Naive thymus-derived CD8-positive, alpha-beta T cell (primary cell): ENCODE data around the gene MICAL2. TPM values are rescaled to one million over a fixed set of nuclear protein-coding genes. Genes with fewer than 3 reads are reported as not detected.
A peak's percentile ranks its signal among the peaks of the same experiment; 100 is the strongest.

Source experiments
- ATAC-seq, 2 donors: fragments of 150-1000 bp; cut with Tn5 transposase in 1 of 2; sonication (Bioruptor Pico), chemical (Tn5 transposase) in 1 of 2; 1 replicate in 1 of 2; 2 replicates in 1 of 2; pipeline ENCODE4 v1.10.0; 2021; ENCODE audit warnings: mild to moderate bottlenecking in 2 of 2, moderate library complexity in 2 of 2
- POLR2A ChIA-PET: fragments of 350-600 bp; sonication (Branson Sonifier 250); formaldehyde crosslinking; loops from one replicate; lab custom pipeline; 2021; ENCODE audit warnings: antibody characterized with exemption; lab: Charles Lee
- DNase-seq, 10 donors: peaks; one replicate each; pipeline versions ENCODE4 v3.0.0 to v3.0.0-alpha.2; 2020 to 2022
- H3K27ac Mint-ChIP-seq, 10 donors: one replicate each; pipeline ENCODE4 v1.8.0; 2020 to 2022; ENCODE audit warnings: mild to moderate bottlenecking in 10 of 10, mixed read lengths in 10 of 10, moderate library complexity in 4 of 10, inconsistent platforms in 1 of 10
- H3K27me3 Mint-ChIP-seq, 5 donors: one replicate each; pipeline ENCODE4 v1.8.0; 2021 to 2022; ENCODE audit warnings: mixed read lengths in 5 of 5
- H3K36me3 Mint-ChIP-seq, 3 donors: one replicate each; pipeline ENCODE4 v1.8.0; 2020 to 2022; ENCODE audit warnings: mixed read lengths in 3 of 3, mild to moderate bottlenecking in 2 of 3, inconsistent platforms in 1 of 3
- H3K4me1 Mint-ChIP-seq, 4 donors: one replicate each; pipeline ENCODE4 v1.8.0; 2021 to 2022; ENCODE audit warnings: mixed read lengths in 4 of 4
- H3K4me3 Mint-ChIP-seq, 10 donors: one replicate each; pipeline ENCODE4 v1.8.0; 2020 to 2022; ENCODE audit warnings: mild to moderate bottlenecking in 10 of 10, mixed read lengths in 10 of 10, moderate library complexity in 6 of 10, inconsistent platforms in 1 of 10
- H3K9me3 Mint-ChIP-seq, 9 donors: one replicate each; pipeline ENCODE4 v1.8.0; 2020 to 2022; ENCODE audit warnings: mixed read lengths in 9 of 9, mild to moderate bottlenecking in 3 of 9, inconsistent platforms in 1 of 9, moderate library complexity in 1 of 9
- polyA plus RNA-seq, 3 donors: library from polyadenylated mRNA; unstranded; fragments of 300-500 nt; fragmentation: Illumina TruSeq; gene quantifications; one replicate each; pipeline ENCODE4 v1.2.3, GENCODE V29; 2021
- total RNA-seq, 8 experiments: library from RNA in 2 of 8; stranded (reverse) in 2 of 8; gene quantifications; one replicate each; pipeline ENCODE4 v1.2.3 and lab custom pipeline; 2021 to 2026

Gene MICAL2
- total and polyA plus RNA-seq, 5 experiments from 2014 or later: 2.3 to 12.3 (median 5.0) TPM

DNA sequence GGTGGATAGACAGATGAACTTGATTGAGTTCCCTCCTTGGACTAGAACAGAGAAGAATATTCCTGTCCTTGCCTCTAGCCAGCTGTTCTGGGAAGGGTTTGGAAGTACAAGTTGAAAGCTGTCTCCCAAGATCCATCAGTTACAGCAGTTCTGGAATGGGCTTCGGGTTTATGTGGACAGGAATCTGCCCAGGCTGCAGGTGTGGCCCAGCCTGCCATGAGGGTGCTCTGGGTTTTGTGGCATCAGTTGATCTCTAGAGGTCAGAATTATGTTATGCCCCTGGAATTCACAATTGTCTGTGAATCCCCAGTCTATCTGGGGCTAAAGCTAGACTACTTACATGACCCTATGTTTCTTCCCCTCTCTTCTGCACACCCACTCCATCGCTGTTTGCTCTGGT is 4.9 kb upstream of the MICAL2 start:
- peaks cover 3 to 21% (median 13%) of the 10 kb centered on the region in 4 donors for H3K4me1 Mint-ChIP-seq
- POLR2A ChIA-PET: no interaction called here

DNA sequence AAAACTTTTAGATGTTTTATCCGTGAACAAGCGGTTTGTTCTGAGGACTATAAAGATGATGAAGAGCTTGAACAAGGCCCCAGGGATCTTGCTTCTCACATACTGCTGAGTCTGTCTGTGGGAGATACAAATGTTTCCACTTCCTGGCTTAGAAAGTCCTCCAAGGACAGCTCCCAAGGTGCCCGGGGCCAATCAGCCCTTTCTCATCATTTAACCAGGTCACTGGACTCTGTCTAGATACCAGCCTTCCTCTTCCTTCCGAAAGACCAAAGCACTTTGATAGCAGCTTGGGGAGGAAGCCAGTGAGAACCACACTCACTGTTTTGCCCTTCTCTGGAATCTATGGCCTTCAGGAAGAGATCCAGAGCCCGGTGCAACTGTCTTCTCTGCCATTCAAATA is 4.3 kb upstream of the MICAL2 start:
- DNase-seq (no peak), ATAC-seq (no peak)
- POLR2A ChIA-PET: no interaction called here
- peak overlapping the region in 2 of 10 donors; percentile 2 to 13 for H3K27ac Mint-ChIP-seq
- H3K9me3 Mint-ChIP-seq: no peaks in the 10 kb centered on the region
- H3K27me3 Mint-ChIP-seq: peaks cover 0 to 7% (median 3%) of the 10 kb centered on the region in 5 donors
- H3K4me1 Mint-ChIP-seq: peaks cover 5 to 21% (median 16%) of the 10 kb centered on the region in 4 donors
- no peaks in the 10 kb centered on the region for H3K36me3 Mint-ChIP-seq
- H3K4me3 Mint-ChIP-seq: no peak overlapping the region

More for the DNA sequence above, 4.9 kb upstream of the MICAL2 start:
- H3K27ac Mint-ChIP-seq: no peak overlapping the region
- peaks cover 0 to 7% (median 3%) of the 10 kb centered on the region in 5 donors for H3K27me3 Mint-ChIP-seq
- no peak overlapping the region for H3K4me3 Mint-ChIP-seq
- H3K36me3 Mint-ChIP-seq: no peaks in the 10 kb centered on the region
- ATAC-seq: no peak
- no peak for DNase-seq
- no peaks in the 10 kb centered on the region for H3K9me3 Mint-ChIP-seq

DNA sequence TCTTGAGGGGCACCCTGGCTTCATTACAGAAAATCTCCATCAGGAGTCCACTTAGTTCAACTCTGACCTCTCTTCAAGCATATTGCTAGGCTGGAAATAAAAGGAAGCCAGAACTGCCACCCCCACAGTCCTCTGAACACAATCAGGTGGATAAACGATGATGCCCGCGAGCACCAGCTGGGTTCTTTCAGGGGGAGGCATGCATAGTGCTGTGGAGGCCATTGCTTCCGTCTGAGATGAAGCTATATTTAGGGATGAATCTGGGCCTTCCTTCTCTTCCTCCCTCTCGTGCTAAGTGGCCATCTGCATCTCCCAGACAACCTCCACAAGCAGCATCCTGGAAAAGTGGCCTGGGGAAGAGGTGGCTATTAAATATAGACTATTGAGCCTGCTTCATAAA is 3.9 kb upstream of the MICAL2 start:
- Mint-ChIP-seq H3K36me3 (no peaks in the 10 kb centered on the region), H3K27me3 (peaks cover 0 to 6% (median 3%) of the 10 kb centered on the region in 5 donors), H3K4me3 (no peak overlapping the region), H3K4me1 (peaks cover 5 to 21% (median 16%) of the 10 kb centered on the region in 4 donors), H3K9me3 (no peaks in the 10 kb centered on the region), H3K27ac (no peak overlapping the region)
- no peak for ATAC-seq
- DNase-seq: no peak
- POLR2A ChIA-PET: no interaction called here

DNA sequence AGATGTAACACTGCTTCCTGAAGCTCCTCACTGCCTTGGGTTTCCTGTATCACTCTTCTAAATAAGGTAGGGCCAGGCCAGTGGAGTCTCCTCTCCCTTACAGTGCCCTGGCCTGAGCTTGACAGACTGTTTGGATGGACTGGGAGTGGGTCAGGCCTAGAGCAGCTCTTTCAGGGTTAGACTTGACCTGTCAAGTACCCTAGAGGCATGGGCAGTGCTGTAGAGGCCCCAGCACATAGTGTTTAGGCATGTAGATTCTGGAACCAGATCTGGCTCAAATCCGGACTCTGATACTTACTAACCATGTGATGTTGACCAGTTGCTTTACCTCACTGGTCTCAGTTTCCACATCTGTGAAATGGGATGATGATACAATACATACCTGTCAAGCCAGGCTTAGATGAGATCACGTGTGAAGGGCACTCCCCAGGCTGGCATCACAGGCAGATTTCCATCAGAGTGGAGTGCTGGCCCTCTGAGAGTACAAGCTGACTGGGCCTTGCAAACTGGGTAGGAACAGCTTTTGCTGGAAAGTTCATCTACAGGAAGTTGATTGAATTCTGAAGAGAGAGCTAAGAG is 1.4 kb upstream of the MICAL2 start:
- ATAC-seq: no peak
- Mint-ChIP-seq H3K9me3 (no peaks in the 10 kb centered on the region), H3K27ac (no peak overlapping the region), H3K36me3 (no peaks in the 10 kb centered on the region), H3K4me1 (peaks cover 5 to 27% (median 17%) of the 10 kb centered on the region in 4 donors), H3K4me3 (peak overlapping the region in 9 of 10 donors; percentile 20 to 83 (median 56)), H3K27me3 (no peaks in the 10 kb centered on the region)
- POLR2A ChIA-PET: interaction anchor here (0.6 to 1.0 kb wide), 2 partner anchors 19 to 1251 kb away, joined by 3 to 4 read pairs; partner anchors contain the start of gene ZBED5
- no peak for DNase-seq

DNA sequence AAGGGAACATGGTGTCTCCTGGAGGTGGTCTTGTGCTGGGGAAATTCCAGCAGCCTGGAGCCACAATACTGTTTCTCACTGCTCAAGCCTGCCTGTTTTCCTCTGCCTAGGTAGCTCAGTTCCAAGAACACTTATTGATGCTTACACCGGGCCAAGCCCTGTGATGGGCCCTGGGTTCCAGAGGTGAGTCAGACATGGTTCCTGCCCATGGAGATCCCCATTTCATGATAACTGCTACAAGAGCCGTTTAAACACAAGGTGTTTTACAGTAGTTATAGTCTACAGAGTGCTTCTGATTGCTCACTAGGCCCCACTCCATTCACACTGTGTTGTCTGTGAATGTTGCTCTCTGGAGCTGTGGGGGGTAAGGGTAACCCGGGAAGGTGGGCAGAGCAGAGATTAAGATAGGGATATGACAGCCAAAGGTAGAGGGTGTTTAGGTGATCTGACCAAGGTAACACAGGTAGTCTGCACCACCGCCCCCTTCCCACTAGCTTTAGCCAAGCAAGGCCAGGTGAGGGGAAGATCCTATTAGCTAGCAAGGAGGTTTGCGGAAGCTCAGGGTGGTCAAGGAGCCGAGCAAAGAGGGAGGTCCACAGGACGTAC is 696 bp upstream of the MICAL2 start:
- POLR2A ChIA-PET: interaction anchor here (1.0 kb wide), 1 partner anchor 1252 kb away, joined by 3 read pairs; the partner anchor contains the start of gene ZBED5
- Mint-ChIP-seq H3K27me3 (no peaks in the 10 kb centered on the region), H3K36me3 (no peaks in the 10 kb centered on the region), H3K27ac (peak overlapping the region in 6 of 10 donors; percentile 11 to 85 (median 60)), H3K4me3 (peak overlapping the region; percentile 70 to 87 (median 82)), H3K9me3 (no peaks in the 10 kb centered on the region), H3K4me1 (peaks cover 5 to 27% (median 17%) of the 10 kb centered on the region in 4 donors)
- DNase-seq (no peak), ATAC-seq (no peak)

DNA sequence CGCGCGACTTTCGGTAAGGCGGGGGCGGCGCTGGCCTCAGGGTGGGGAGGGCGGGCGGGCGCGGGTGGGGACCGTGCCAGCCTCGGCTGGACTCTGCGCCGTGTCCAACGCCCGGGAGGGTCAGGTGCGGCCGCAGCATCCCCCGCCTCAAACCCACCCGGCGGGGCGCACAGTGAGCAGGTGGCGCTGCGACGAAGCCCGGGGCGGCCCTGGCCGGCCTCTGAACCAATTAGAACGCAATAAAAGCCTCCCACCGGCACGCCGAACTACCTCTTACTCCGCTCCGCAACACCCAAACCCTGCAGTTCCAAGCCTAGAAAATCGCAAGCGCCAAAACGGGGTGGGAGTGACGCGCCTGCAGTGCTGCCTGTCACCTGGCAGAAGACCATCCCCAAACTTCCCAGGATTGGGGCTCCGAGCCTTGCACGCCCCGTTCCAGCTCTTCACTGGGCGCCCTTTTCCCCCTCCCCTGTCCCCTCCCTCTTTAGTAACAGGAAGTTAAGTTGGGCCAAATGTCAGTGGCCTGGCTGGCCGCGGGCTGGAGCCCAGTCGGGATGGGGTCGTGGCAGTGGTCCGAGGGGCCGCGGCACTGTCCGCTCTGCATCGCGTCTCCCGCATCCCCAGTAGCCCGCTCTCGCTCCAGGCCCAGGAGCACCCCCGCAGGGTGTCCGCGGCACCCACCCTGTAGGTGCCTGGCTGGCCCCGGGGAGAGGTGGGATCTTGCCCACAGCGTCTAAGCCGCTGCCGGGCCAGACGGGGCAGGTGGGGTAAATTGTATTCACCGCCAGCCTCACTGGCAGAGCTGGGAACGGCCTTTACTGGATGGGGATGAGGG is 541 bp downstream of the MICAL2 start:
- Mint-ChIP-seq H3K4me1 (peaks cover 5 to 23% (median 17%) of the 10 kb centered on the region in 4 donors), H3K27me3 (no peaks in the 10 kb centered on the region), H3K27ac (peak overlapping the region in 3 of 10 donors; percentile 28 to 66 (median 29)), H3K36me3 (no peaks in the 10 kb centered on the region), H3K9me3 (no peaks in the 10 kb centered on the region), H3K4me3 (peak overlapping the region; percentile 61 to 83 (median 75))
- POLR2A ChIA-PET: interaction anchor here (0.6 kb wide), 1 partner anchor 18 kb away, joined by 3 read pairs; no protein-coding TSS in a partner anchor
- peak; percentile 54 to 66 for ATAC-seq
- peak in 7 of 10 donors; percentile 14 to 42 (median 29) for DNase-seq

DNA sequence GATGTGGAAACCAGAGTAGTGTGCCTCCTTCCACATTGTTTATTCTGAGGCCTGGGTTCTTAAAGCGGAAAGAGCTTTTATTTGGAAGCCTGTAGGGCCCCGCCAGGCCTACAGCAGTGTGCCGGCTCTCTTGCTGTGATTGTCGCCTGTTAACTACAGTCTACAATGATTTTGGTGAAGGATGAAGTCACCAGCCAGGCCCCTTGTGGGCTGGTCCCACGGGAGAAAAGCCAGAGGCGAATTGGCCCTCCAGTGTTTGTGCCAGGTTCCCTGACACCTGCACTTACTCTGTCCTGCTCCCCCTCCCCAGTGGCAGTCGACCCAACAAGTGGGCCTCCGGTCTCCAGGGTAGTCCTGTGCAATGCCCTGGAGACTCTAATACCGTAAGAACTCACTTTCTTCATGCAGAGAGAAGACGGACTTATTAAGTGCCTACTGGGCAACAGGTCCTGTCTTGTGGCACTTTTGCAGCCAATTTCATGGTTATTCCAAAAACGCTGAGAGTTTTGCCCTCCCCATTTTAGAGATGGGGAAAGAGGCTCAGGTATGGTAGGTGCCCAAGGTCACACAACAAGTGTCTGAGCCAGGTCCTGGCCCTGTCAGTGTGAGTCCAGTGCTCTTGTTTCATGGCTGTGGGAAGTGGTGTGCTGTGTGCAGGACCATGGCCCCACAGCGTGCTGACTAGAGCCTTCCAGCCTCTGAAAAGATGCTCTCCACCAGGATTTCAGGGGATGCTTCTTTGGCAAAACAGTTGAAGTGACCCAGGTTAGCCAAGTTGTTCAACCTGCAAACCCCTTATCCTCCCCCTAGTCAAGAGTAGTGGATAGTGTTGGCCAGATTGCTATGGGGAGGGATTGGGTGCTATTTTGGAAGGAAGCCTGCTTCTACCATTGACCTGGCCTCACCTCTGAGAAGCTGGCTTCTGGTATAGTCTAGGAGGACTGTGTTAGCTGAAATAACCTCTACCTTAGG is 1.4 kb downstream of the MICAL2 start:
- DNase-seq (no peak), ATAC-seq (no peak)
- no peaks in the 10 kb centered on the region for H3K36me3 Mint-ChIP-seq
- H3K27me3 Mint-ChIP-seq: no peaks in the 10 kb centered on the region
- peaks cover 5 to 23% (median 16%) of the 10 kb centered on the region in 4 donors for H3K4me1 Mint-ChIP-seq
- POLR2A ChIA-PET: no interaction called here
- peak overlapping the region; percentile 45 to 77 (median 62) for H3K4me3 Mint-ChIP-seq
- no peaks in the 10 kb centered on the region for H3K9me3 Mint-ChIP-seq
- H3K27ac Mint-ChIP-seq: no peak overlapping the region

DNA sequence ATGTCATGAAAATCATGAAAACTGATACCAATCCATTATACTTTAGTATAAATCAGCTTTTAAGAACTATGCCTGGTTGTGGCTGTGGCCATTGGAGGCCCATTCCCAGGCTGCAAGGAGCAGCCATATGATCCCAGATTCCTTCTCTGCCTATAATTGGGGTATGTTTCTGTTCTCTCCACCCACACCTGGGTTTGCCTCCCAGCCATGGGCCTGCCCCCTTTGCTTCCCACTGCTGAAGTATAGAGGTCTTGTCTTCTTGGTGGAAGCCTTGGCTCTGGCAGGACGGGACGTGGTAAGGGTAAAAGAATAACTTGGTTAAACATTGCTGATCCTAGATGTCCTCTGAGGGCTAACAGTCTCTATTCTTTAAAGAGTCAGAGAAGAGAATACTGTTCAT is 2.4 kb downstream of the MICAL2 start:
- DNase-seq: no peak
- Mint-ChIP-seq H3K27ac (peak overlapping the region in 1 of 10 donors; percentile 43), H3K4me1 (peaks cover 5 to 22% (median 16%) of the 10 kb centered on the region in 4 donors), H3K27me3 (no peaks in the 10 kb centered on the region), H3K36me3 (no peaks in the 10 kb centered on the region), H3K9me3 (no peaks in the 10 kb centered on the region), H3K4me3 (peak overlapping the region in 3 of 10 donors; percentile 20 to 56 (median 35))
- ATAC-seq: no peak
- POLR2A ChIA-PET: no interaction called here

DNA sequence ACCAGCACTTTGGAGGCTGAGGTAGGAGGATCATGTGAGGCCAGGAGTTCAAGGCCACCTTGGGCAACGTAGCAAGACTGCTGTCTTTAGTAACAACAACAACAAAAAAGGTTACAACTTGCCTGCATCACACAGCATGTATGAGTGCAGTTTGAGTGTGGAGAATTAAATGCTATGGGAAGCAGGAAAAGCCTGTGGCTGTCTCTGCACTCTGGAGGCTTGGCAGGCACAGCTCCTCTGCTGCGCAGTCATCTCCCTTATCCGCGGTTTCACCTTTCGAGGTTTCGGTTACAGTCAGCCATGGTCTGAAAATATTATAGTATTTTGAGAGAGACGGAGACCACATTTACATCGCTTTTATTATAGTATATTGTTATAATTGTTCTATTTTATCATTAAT is 2.9 kb downstream of the MICAL2 start:
- POLR2A ChIA-PET: no interaction called here
- peak overlapping the region in 1 of 10 donors; percentile 43 for H3K27ac Mint-ChIP-seq
- no peaks in the 10 kb centered on the region for H3K27me3 Mint-ChIP-seq
- no peaks in the 10 kb centered on the region for H3K36me3 Mint-ChIP-seq
- DNase-seq: no peak
- H3K9me3 Mint-ChIP-seq: no peaks in the 10 kb centered on the region
- H3K4me3 Mint-ChIP-seq: no peak overlapping the region
- peaks cover 5 to 18% (median 16%) of the 10 kb centered on the region in 4 donors for H3K4me1 Mint-ChIP-seq
- no peak for ATAC-seq

DNA sequence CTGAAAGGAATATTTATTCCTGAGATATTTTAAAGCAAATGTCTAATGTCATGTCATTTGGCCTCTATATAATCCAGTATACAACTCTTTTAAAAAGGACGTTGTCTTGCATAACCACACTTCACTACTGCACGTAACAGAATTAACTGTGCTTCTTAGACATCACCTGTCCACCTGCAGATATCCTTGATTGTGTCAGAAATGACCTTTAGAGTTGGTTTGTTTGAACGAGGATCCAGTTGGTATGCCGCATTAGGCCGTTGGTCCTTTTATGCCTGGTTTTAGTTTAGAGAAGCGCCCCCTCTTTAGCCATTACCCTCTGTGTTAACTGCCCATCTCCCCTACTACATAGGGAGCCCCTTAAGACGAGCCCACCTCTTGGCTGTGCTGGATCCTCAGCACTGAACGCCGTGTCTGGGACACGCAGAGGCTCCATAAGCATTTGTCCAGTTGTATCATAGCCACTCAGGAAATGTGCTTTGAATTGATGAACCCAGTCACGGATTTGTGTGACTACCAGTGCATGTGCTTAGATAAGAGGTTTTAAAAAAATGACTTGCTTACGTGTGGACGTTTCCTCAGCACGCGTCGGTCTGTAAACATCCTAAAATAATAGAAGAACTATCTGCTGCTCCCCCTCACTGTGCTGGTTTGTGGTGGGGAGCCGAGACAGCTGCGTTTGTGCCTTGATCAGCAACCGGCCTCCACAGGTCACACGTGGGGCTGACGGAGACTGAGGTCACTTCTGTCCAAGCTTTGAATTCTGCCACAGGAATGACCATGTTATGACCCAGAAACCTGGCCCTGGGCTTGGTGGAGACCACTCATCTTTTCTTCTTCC is 4.0 kb downstream of the MICAL2 start:
- no peak overlapping the region for H3K4me3 Mint-ChIP-seq
- peaks cover 8 to 19% (median 15%) of the 10 kb centered on the region in 4 donors for H3K4me1 Mint-ChIP-seq
- ATAC-seq (no peak), DNase-seq (no peak)
- no peak overlapping the region for H3K27ac Mint-ChIP-seq
- peaks cover 0 to 3% (median 0%) of the 10 kb centered on the region in 5 donors for H3K27me3 Mint-ChIP-seq
- H3K36me3 Mint-ChIP-seq: no peaks in the 10 kb centered on the region
- POLR2A ChIA-PET: no interaction called here
- no peaks in the 10 kb centered on the region for H3K9me3 Mint-ChIP-seq

DNA sequence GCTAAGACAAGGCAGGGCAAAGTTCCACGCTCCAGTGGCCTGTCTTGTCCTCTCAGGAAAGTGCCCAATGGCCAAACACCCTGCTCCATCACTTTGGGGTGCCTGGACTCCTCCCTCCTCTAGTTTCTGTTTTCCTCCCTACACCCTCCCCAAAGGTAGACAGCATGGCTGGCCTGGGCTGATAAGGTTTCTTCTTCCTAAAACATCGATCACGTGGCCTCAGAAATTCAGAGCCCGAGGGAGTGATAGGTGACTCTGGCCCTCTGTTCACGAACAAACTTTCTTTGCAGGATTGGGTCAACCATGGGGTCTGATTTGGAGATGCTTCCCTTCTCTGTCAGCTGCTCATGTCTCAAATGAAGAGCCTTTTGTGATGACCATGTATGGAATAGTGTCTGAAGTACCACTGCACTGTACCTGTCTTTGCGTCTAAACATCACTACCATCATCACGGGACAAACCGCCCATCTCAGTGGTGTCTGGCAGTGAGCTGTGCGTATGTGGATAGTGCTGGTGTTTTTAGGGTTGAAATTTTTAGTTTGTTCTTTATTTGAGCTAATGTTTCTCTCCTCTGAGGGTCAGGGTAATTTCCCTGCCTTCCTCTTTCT is 6.1 kb downstream of the MICAL2 start:
- Mint-ChIP-seq H3K36me3 (no peaks in the 10 kb centered on the region), H3K27me3 (peaks cover 0 to 9% (median 1%) of the 10 kb centered on the region in 5 donors), H3K4me3 (no peak overlapping the region), H3K9me3 (no peaks in the 10 kb centered on the region), H3K27ac (peak overlapping the region in 1 of 10 donors; percentile 32), H3K4me1 (peaks cover 6 to 13% (median 7%) of the 10 kb centered on the region in 4 donors)
- no peak for ATAC-seq
- no peak for DNase-seq
- POLR2A ChIA-PET: no interaction called here
